ENCODE measurements around the gene TSSK1B. TPM values are rescaled to one million over a fixed set of nuclear protein-coding genes. Genes with fewer than 3 reads are reported as not detected.
"Not testable (repeated sequence)": the region's sequence is repeated elsewhere in the genome, so short reads cannot be mapped to it uniquely, and the experiment has no call there.

Gene TSSK1B
- total RNA-seq, 1 donor from 2014 or later = not detected

DNA sequence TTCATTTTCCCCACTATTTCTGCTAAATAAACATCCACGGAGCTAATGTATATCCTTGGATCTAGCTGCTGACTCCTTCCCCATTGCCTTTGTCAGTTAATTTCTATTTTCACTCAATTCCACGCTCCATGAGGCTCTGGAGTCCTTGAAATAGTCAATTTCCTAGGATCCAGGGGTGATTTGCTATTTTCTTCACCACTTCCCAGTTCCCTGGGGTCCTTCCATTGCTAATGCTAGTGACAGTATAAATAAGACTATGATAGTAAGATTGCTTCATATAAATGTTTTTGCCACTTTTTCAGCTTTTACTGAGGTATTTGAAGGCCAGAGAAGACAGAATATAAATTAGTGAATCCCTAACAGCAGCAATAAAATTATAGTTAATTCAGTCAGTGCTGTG, 13.1 kb downstream of the TSSK1B start:
- intact Hi-C loops (cut with DNase I) = no loop called here
- ATAC-seq = no peak
- no peak for DNase-seq (ENCODE audit: missing footprints)

DNA sequence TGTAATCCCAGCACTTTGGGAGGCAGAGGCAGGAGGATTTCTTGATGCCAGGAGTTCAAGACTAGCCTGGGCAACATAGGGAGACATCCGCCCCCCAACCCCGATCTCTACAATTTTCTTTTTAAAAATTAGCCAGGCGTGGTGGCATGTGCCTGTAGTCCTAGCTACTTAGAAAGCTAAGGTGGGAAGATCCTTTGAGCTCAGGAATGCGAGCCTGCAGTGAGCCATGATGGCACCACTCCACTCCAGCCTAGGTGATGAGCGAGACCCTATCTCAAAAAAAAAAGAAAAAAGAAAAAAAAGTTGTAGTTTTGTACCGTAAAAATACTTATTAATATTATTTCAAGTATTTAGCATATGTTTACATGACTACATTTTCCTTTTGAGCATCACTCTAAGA, 29.3 kb downstream of the TSSK1B start:
- intact Hi-C loops (cut with DNase I) = no loop called here
- ATAC-seq (no peak), DNase-seq (ENCODE audit: missing footprints) (no peak)

GRCh38 chr5:113404269-113404668, 30.5 kb downstream of the TSSK1B start:
- DNase-seq (ENCODE audit: missing footprints) = no peak
- intact Hi-C loops (cut with DNase I) = no loop called here
- ATAC-seq = no peak

- DNase-seq (ENCODE audit: missing footprints); ATAC-seq; intact Hi-C loops (cut with DNase I): not testable (repeated sequence)
Observed at GRCh38 chr5:113397986-113398385, 36.8 kb downstream of the TSSK1B start.

GRCh38 chr5:113397046-113397445, 37.7 kb downstream of the TSSK1B start:
- intact Hi-C loops (cut with DNase I) = no loop called here
- ATAC-seq (no peak), DNase-seq (ENCODE audit: missing footprints) (no peak)

GRCh38 chr5:113394658-113395057, 40.1 kb downstream of the TSSK1B start:
- intact Hi-C loops (cut with DNase I) = no loop called here
- ATAC-seq = no peak
- no peak for DNase-seq (ENCODE audit: missing footprints)

GRCh38 chr5:113390224-113390623, 44.6 kb downstream of the TSSK1B start:
- ATAC-seq (no peak), DNase-seq (ENCODE audit: missing footprints) (no peak)
- intact Hi-C loops (cut with DNase I) = no loop called here

GRCh38 chr5:113389116-113389515, 45.7 kb downstream of the TSSK1B start:
- DNase-seq (ENCODE audit: missing footprints) = no peak
- ATAC-seq = no peak
- intact Hi-C loops (cut with DNase I) = no loop called here

- intact Hi-C loops (cut with DNase I) = no loop called here
- DNase-seq (ENCODE audit: missing footprints) = no peak
- ATAC-seq = no peak
Observed at GRCh38 chr5:113387844-113388243, 46.9 kb downstream of the TSSK1B start.

DNA sequence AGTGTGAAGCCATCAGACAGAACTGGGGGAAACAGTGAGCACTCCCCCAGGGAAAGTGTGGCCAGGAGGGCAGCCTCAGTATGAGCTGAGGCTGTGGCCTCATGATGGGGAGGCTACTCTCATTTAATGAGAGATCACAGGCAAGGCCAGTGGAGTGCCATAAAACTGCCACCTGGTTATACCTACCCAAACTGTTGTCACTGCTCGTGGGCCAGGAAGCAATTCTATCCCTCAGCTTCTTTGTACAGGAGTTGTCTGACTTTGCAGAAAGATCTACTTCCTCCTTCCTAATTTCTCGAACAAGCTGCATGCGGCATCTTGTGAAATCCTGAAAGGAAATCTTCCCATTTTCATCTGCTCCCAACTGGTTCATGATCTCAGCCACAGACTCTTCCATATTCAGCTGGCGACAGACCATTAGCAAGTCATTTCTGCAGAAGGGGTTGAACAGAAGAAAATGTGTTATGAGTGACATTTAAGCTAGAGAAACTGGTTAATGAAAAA, 50.0 kb downstream of the TSSK1B start:
- DNase-seq (ENCODE audit: missing footprints) (no peak), ATAC-seq (no peak)
- intact Hi-C loops (cut with DNase I) = no loop called here

GRCh38 chr5:113382731-113383130, 52.1 kb downstream of the TSSK1B start:
- intact Hi-C loops (cut with DNase I) = no loop called here
- DNase-seq (ENCODE audit: missing footprints) (no peak), ATAC-seq (no peak)

Other genes starting within 250 kb of the TSSK1B start
- 31.9 TPM for gene MCC, start 53.5 kb upstream of the TSSK1B start, total RNA-seq
- 12.6 TPM for gene YTHDC2, start 78.7 kb upstream of the TSSK1B start, total RNA-seq

All from Right ventricle myocardium inferior (tissue), 1 donor.